ENCODE measurements around the gene SLC9B1. TPM values are rescaled to one million over a fixed set of nuclear protein-coding genes. Genes with fewer than 3 reads are reported as not detected.

The SLC9B1 gene, protein sequence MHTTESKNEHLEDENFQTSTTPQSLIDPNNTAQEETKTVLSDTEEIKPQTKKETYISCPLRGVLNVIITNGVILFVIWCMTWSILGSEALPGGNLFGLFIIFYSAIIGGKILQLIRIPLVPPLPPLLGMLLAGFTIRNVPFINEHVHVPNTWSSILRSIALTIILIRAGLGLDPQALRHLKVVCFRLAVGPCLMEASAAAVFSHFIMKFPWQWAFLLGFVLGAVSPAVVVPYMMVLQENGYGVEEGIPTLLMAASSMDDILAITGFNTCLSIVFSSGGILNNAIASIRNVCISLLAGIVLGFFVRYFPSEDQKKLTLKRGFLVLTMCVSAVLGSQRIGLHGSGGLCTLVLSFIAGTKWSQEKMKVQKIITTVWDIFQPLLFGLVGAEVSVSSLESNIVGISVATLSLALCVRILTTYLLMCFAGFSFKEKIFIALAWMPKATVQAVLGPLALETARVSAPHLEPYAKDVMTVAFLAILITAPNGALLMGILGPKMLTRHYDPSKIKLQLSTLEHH
- 1 to 10 TPM; 1.5 to 4.2 (median 2.4) TPM for total RNA-seq

DNA sequence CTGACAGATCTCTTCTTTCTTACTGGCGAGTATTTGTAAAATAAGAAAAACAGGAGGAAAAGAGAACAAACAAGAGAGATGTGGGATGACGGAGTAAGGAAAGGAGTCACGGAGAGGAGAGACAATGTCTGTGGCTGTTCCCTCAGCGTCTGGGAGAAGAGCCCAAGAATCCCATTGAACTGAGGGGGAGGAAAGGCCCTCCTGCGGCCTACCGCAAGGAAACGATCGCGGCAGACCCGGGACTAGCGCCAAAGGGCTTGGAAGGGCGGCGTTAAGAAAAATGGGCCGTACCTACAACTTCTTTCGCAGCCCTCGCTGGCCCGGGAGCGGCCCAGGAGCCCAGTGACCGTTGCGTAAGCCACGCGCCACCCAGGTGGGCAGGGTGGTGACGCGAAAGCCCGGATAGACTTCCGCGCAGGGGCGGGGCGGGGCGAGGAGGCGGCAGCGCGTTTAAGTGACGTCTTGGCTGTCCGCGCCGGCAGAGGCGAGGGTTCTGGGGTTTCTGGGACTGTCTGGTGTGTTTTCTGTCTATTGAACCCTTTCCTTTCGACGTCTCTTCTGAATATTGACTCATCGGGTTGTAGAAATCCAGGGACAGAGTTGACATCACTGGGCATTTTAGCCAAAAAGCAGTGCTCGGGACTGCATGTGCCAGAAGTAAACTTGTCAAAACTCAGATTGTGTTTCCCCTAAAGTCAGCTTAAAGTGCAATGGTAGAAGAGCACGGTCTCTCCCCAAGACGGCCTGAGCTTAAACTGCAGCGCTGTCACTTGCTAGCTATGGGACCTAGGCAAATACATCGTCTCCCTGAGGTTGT lies at the start of gene SLC9B1:
Gene SLC9B1 (minus strand): TSS at position 398 of the 817 bp plus-strand sequence. CDS start 27,994 bp downstream, outside the sequence.
- DNase-seq (ENCODE audit: low spot score in 2 of 2), result peak; percentile 94 to 95
- Histone ChIP-seq H3K27me3 (no peaks in the 10 kb centered on the region), H3K27ac (peak within 1 kb of the TSS; percentile 81 to 98 (median 89)), H3K4me1 (peaks cover 0 to 15% (median 3%) of the 10 kb centered on the region in 4 donors), H3K4me3 (peak within 1 kb of the TSS; percentile 30 to 65 (median 56)), H3K9me3 (no peaks in the 10 kb centered on the region), H3K36me3 (no peaks in the 10 kb centered on the region)
- TF ChIP-seq, protein P1, sequence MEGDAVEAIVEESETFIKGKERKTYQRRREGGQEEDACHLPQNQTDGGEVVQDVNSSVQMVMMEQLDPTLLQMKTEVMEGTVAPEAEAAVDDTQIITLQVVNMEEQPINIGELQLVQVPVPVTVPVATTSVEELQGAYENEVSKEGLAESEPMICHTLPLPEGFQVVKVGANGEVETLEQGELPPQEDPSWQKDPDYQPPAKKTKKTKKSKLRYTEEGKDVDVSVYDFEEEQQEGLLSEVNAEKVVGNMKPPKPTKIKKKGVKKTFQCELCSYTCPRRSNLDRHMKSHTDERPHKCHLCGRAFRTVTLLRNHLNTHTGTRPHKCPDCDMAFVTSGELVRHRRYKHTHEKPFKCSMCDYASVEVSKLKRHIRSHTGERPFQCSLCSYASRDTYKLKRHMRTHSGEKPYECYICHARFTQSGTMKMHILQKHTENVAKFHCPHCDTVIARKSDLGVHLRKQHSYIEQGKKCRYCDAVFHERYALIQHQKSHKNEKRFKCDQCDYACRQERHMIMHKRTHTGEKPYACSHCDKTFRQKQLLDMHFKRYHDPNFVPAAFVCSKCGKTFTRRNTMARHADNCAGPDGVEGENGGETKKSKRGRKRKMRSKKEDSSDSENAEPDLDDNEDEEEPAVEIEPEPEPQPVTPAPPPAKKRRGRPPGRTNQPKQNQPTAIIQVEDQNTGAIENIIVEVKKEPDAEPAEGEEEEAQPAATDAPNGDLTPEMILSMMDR (IDR thresholded peaks at IDR 0.05), result peak in 2 of 5 experiments; percentile 25 to 37
- TF ChIP-seq EP300 (IDR thresholded peaks at IDR 0.05), result peak; percentile 97 to 99
- TF ChIP-seq POLR2A (IDR thresholded peaks at IDR 0.05), result peak; percentile 77 to 93
- whole genome bisulfite sequencing, 2 donors, result 1 to 7% methylated on average over 34 to 46 of the region's 46 CpGs

DNA sequence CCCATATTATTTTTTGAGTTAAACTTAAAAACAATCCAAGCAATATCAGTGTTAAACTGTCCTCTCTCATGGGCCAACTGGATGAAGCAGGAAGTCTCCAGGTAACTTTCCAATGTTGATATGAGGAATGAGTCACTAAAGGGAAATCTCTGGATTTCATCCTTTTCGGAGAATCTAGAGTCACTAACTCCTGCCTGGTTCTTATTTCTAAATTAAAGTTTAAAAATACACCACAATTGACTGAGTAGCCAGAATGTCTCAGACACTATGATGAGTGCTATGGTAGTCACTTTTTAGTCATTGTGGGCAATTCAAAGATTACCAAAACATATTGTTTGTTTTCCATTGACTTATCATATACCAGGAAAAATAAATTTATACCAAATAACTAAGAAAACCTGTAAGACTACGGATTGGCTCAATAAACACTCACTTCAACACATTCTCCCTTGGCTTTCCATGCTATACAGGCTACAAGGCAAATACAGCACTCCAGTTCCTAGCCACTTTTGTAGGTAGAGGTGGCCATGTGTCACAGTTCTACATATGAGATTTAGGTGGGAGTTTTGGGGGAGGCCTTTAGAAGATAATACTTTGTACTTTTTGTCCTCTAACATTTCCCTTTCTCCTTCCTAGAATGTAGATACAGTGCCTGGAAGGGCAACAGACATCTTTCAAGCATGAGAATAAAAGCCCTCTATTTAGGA lies 48.5 kb upstream of the SLC9B1 start:
- Histone ChIP-seq H3K36me3 (peaks cover 0 to 4% (median 0%) of the 10 kb centered on the region in 3 donors), H3K27ac (no peak overlapping the region), H3K4me3 (no peak overlapping the region), H3K9me3 (no peaks in the 10 kb centered on the region), H3K4me1 (no peaks in the 10 kb centered on the region), H3K27me3 (no peaks in the 10 kb centered on the region)
- no peak for DNase-seq (ENCODE audit: low spot score in 2 of 2)
- WGBS, 2 donors, result 89 to 94% methylated on average over 2 of the region's 2 CpGs
- TF ChIP-seq, protein P1 (IDR thresholded peaks at IDR 0.05), result no peak
- TF ChIP-seq POLR2A (IDR thresholded peaks at IDR 0.05) (no peak), EP300 (IDR thresholded peaks at IDR 0.05) (no peak)

DNA sequence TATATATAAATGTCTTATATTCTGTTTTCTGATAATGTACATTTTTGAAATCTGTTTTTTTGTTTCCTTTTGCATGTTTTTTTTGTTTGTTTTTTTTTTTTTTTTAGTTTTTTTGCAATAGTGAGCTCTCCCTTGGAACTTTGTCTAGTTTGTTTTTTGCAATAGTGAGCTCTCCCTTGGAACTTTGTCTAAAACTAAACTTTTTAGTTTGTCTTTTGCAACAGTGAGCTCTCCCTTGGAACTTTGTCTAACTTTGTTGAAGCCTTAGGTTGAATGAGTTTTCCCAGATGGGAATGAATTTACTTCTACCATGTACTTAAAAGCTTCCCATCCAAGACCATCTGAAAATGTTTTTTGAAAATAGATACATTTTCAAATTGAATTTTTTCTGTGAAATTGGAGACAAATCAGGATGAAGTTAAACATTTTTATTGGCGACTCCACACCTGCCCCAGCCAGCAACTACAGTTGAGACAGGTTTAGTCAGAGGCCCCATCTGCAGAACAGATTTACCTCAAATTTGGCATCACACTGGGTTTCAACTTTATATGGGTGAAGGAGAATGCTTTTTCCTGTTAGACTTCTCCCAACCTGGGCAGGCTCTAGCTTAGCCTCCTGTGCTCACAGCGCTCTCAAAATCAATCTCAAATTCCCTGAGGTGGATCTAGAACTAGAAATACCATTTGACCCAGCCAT lies 41.1 kb upstream of the SLC9B1 start:
- WGBS, 2 donors, result 92 to 99% methylated on average over 2 of the region's 2 CpGs

DNA sequence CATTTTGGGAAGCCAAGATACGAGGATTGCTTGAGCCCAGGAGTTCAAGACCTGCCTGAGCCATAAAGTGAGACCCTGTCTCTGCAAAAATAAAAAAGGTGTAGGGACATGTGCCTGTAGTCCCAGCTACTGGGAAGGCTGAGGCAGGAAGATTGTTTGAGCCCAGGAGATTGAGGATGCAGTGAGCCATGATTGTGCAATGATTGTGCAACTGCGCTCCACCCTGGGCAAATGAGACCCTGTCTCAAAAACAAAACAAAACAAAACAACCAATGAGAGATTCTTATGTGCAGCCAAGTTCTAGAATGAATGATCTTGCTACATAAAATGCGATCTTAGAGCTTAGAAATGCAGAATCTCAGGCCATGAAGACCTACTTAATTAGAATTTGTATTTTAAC lies 34.5 kb upstream of the SLC9B1 start:
- H3K36me3 ChIP-seq, result peaks cover 0 to 18% (median 0%) of the 10 kb centered on the region in 3 donors
- no peaks in the 10 kb centered on the region for H3K9me3 ChIP-seq
- H3K27ac ChIP-seq, result no peak overlapping the region
- TF ChIP-seq EP300 (IDR thresholded peaks at IDR 0.05) (peak in 1 of 2 donors; percentile 17), POLR2A (IDR thresholded peaks at IDR 0.05) (no peak)
- TF ChIP-seq, protein P1 (IDR thresholded peaks at IDR 0.05), result no peak
- no peaks in the 10 kb centered on the region for H3K27me3 ChIP-seq
- H3K4me1 ChIP-seq, result no peaks in the 10 kb centered on the region
- no peak overlapping the region for H3K4me3 ChIP-seq
- 86 to 95% methylated on average over 3 of the region's 3 CpGs for WGBS, 2 donors
- DNase-seq (ENCODE audit: low spot score in 2 of 2), result peak; percentile 33 to 61

More for the DNA sequence above, 41.1 kb upstream of the SLC9B1 start:
- DNase-seq (ENCODE audit: low spot score in 2 of 2), result no peak
- Histone ChIP-seq H3K4me3 (no peak overlapping the region), H3K4me1 (no peaks in the 10 kb centered on the region), H3K9me3 (no peaks in the 10 kb centered on the region), H3K27me3 (no peaks in the 10 kb centered on the region), H3K27ac (no peak overlapping the region), H3K36me3 (peaks cover 0 to 10% (median 0%) of the 10 kb centered on the region in 3 donors)
- TF ChIP-seq, protein P1 (IDR thresholded peaks at IDR 0.05), result no peak
- TF ChIP-seq POLR2A (IDR thresholded peaks at IDR 0.05), result no peak
